Measurements from ENCODE around the gene MAP3K7. TPM values are rescaled to one million over a fixed set of nuclear protein-coding genes. Genes with fewer than 3 reads are reported as not detected.
"Not testable (repeated sequence)": the region's sequence is repeated elsewhere in the genome, so short reads cannot be mapped to it uniquely, and the experiment has no call there.

MAP3K7 gene
- total and polyA plus RNA-seq, 2 of the 4 experiments (the other 2 are of a cell fraction) = 26.5 to 29.9 TPM

- WGBS, 2 experiments (ENCODE audit: extremely low coverage in 2 of 2, insufficient read length in 1 of 2) = no CpG with 5 or more reads among the region's 1 CpG
- not testable (repeated sequence) for H2AK5ac ChIP-seq (ENCODE audit: low read depth, low read length)
These were observed 19.2 kb downstream of the MAP3K7 start for GRCh38 chr6:90567682-90568081.

GRCh38 chr6:90562341-90562740 lies 24.5 kb downstream of the MAP3K7 start:
- H4K20me1 ChIP-seq (ENCODE audit: insufficient read depth, low read length); POLR2A ChIA-PET (ENCODE audit: unreplicated experiment); DNase-seq; H2AK9ac ChIP-seq (replicated peaks; ENCODE audit: low read depth, low read length, poor library complexity); H3K4ac ChIP-seq (ENCODE audit: low read depth, low read length); H4K5ac ChIP-seq (ENCODE audit: low read depth, low read length); H3K4me1 ChIP-seq (ENCODE audit: control insufficient read depth, insufficient read depth, low read length); H3K18ac ChIP-seq (ENCODE audit: low read depth, low read length); H3K4me3 ChIP-seq (ENCODE audit: insufficient read depth, low read depth, low read length); H4K91ac ChIP-seq (ENCODE audit: insufficient read depth, low read depth, low read length); intact Hi-C loops (cut with micrococcal nuclease); BruUV-seq (replicated peaks); H3K79me1 ChIP-seq (ENCODE audit: low read depth in 1 of 2, low read length in 2 of 2); H2BK15ac ChIP-seq (ENCODE audit: low read depth, low read length); H3K9ac ChIP-seq (ENCODE audit: low read depth, low read length); H2AK5ac ChIP-seq (ENCODE audit: low read depth, low read length); H3K27me3 ChIP-seq (ENCODE audit: control insufficient read depth, insufficient read depth, low read length); H3K4me2 ChIP-seq (ENCODE audit: low read depth, low read length); in situ Hi-C loops (cut with MboI; ENCODE audit: low sequenced_read_pairs); H3K14ac ChIP-seq (replicated peaks; ENCODE audit: low read depth, low read length); H3K9me3 ChIP-seq (ENCODE audit: control insufficient read depth, insufficient read depth, low read length); H3K27ac ChIP-seq (ENCODE audit: insufficient read depth, low read length); H2BK20ac ChIP-seq (ENCODE audit: low read depth, low read length); H4K8ac ChIP-seq (ENCODE audit: low read depth in 2 of 2, low read length in 2 of 2); CTCF ChIA-PET; H2BK120ac ChIP-seq (ENCODE audit: low read depth, low read length); H3K23ac ChIP-seq (ENCODE audit: low read depth, low read length); H3K9me1 ChIP-seq (ENCODE audit: insufficient read depth, low read length); dilution Hi-C loops (cut with HindIII; ENCODE audit: low sequenced_read_pairs, unreplicated experiment); ATAC-seq (ENCODE audit: low read depth); H3K56ac ChIP-seq (ENCODE audit: extremely low read depth, insufficient read depth, low read length); H2BK5ac ChIP-seq (ENCODE audit: low read depth, low read length, poor library complexity, severe bottlenecking); H2AFZ ChIP-seq (replicated peaks; ENCODE audit: low read length, poor library complexity); H3K36me3 ChIP-seq (ENCODE audit: control insufficient read depth, insufficient read depth, low read length): not testable (repeated sequence)
- WGBS, 2 experiments (ENCODE audit: extremely low coverage in 2 of 2, insufficient read length in 1 of 2) = no CpG with 5 or more reads among the region's 9 CpGs

More at GRCh38 chr6:90567682-90568081, 19.2 kb downstream of the MAP3K7 start:
- H3K4ac ChIP-seq (ENCODE audit: low read depth, low read length); intact Hi-C loops (cut with micrococcal nuclease); H2AFZ ChIP-seq (replicated peaks; ENCODE audit: low read length, poor library complexity); DNase-seq; H3K4me1 ChIP-seq (ENCODE audit: control insufficient read depth, insufficient read depth, low read length); H3K4me3 ChIP-seq (ENCODE audit: insufficient read depth, low read depth, low read length); H3K23ac ChIP-seq (ENCODE audit: low read depth, low read length); H3K9me1 ChIP-seq (ENCODE audit: insufficient read depth, low read length); in situ Hi-C loops (cut with MboI; ENCODE audit: low sequenced_read_pairs); H3K4me2 ChIP-seq (ENCODE audit: low read depth, low read length); H2BK5ac ChIP-seq (ENCODE audit: low read depth, low read length, poor library complexity, severe bottlenecking); H3K18ac ChIP-seq (ENCODE audit: low read depth, low read length); H4K5ac ChIP-seq (ENCODE audit: low read depth, low read length); H2AK9ac ChIP-seq (replicated peaks; ENCODE audit: low read depth, low read length, poor library complexity); H3K14ac ChIP-seq (replicated peaks; ENCODE audit: low read depth, low read length); BruUV-seq (replicated peaks); H2BK20ac ChIP-seq (ENCODE audit: low read depth, low read length); dilution Hi-C loops (cut with HindIII; ENCODE audit: low sequenced_read_pairs, unreplicated experiment); H4K8ac ChIP-seq (ENCODE audit: low read depth in 2 of 2, low read length in 2 of 2); POLR2A ChIA-PET (ENCODE audit: unreplicated experiment); H3K56ac ChIP-seq (ENCODE audit: extremely low read depth, insufficient read depth, low read length); ATAC-seq (ENCODE audit: low read depth); H4K20me1 ChIP-seq (ENCODE audit: insufficient read depth, low read length); H3K36me3 ChIP-seq (ENCODE audit: control insufficient read depth, insufficient read depth, low read length); H4K91ac ChIP-seq (ENCODE audit: insufficient read depth, low read depth, low read length); H3K27me3 ChIP-seq (ENCODE audit: control insufficient read depth, insufficient read depth, low read length); H3K9me3 ChIP-seq (ENCODE audit: control insufficient read depth, insufficient read depth, low read length); H2BK15ac ChIP-seq (ENCODE audit: low read depth, low read length); H2BK120ac ChIP-seq (ENCODE audit: low read depth, low read length); H3K27ac ChIP-seq (ENCODE audit: insufficient read depth, low read length); H3K9ac ChIP-seq (ENCODE audit: low read depth, low read length): not testable (repeated sequence)
- CTCF ChIA-PET = interaction anchor here (1.2 kb wide), 1 partner anchor 627 kb away, joined by 4 read pairs; no protein-coding TSS in a partner anchor
- peaks cover 2 to 14% of the 10 kb centered on the region in 2 experiments; a peak in 1 of 4 replicates for H3K79me1 ChIP-seq (ENCODE audit: low read depth in 1 of 2, low read length in 2 of 2)
